ENCODE measurements around the gene BGN.

BGN gene

GRCh38 chrX:153494541-153495361, at the start of gene BGN:
TSS of gene BGN (plus strand) at chrX:153494980. CDS start at chrX:153504632, 9,652 bp downstream.
- no peaks in the 10 kb centered on the region for H3K27me3 ChIP-seq (ENCODE audit: low read depth, low read length)
- peak within 1 kb of the TSS; percentile 21 to 43 for H3K4me3 ChIP-seq (ENCODE audit: low read depth in 1 of 2, low read length in 2 of 2)
- H3K9me3 ChIP-seq (ENCODE audit: control insufficient read depth in 1 of 2, low read length in 2 of 2) = no peaks in the 10 kb centered on the region
- no peaks in the 10 kb centered on the region for H3K4me1 ChIP-seq (ENCODE audit: control insufficient read depth in 1 of 2, insufficient read depth in 2 of 2, low read length in 2 of 2)
- H3K36me3 ChIP-seq (ENCODE audit: control insufficient read depth in 1 of 2, insufficient read depth in 2 of 2, low read length in 2 of 2) = no peaks in the 10 kb centered on the region
- H3K27ac ChIP-seq (ENCODE audit: low read length) = no peak within 1 kb of the TSS

GRCh38 chrX:153445106-153445855, 49.5 kb upstream of the BGN start:
- Histone ChIP-seq H3K27ac (ENCODE audit: low read length) (no peak overlapping the region), H3K36me3 (ENCODE audit: control insufficient read depth in 1 of 2, insufficient read depth in 2 of 2, low read length in 2 of 2) (no peaks in the 10 kb centered on the region), H3K4me3 (ENCODE audit: low read depth in 1 of 2, low read length in 2 of 2) (no peak overlapping the region), H3K9me3 (ENCODE audit: control insufficient read depth in 1 of 2, low read length in 2 of 2) (no peaks in the 10 kb centered on the region), H3K4me1 (ENCODE audit: control insufficient read depth in 1 of 2, insufficient read depth in 2 of 2, low read length in 2 of 2) (no peaks in the 10 kb centered on the region), H3K27me3 (ENCODE audit: low read depth, low read length) (no peaks in the 10 kb centered on the region)

- no peaks in the 10 kb centered on the region for H3K4me1 ChIP-seq (ENCODE audit: control insufficient read depth in 1 of 2, insufficient read depth in 2 of 2, low read length in 2 of 2)
Observed at GRCh38 chrX:153445856-153446635, 48.7 kb upstream of the BGN start, which contains the start of gene TREX2. TSS of gene TREX2 (minus strand) at chrX:153446056. CDS start at chrX:153445430, 626 bp downstream.

GRCh38 chrX:153446636-153446936, 48.2 kb upstream of the BGN start:
- Histone ChIP-seq H3K4me3 (ENCODE audit: low read depth in 1 of 2, low read length in 2 of 2) (no peak overlapping the region), H3K9me3 (ENCODE audit: control insufficient read depth in 1 of 2, low read length in 2 of 2) (no peaks in the 10 kb centered on the region), H3K36me3 (ENCODE audit: control insufficient read depth in 1 of 2, insufficient read depth in 2 of 2, low read length in 2 of 2) (peaks cover 0 to 9% of the 10 kb centered on the region in 2 donors), H3K27ac (ENCODE audit: low read length) (no peak overlapping the region), H3K27me3 (ENCODE audit: low read depth, low read length) (no peaks in the 10 kb centered on the region), H3K4me1 (ENCODE audit: control insufficient read depth in 1 of 2, insufficient read depth in 2 of 2, low read length in 2 of 2) (no peaks in the 10 kb centered on the region)

More at GRCh38 chrX:153445856-153446635, 48.7 kb upstream of the BGN start, which contains the start of gene TREX2:
- Histone ChIP-seq H3K9me3 (ENCODE audit: control insufficient read depth in 1 of 2, low read length in 2 of 2) (no peaks in the 10 kb centered on the region), H3K27me3 (ENCODE audit: low read depth, low read length) (no peaks in the 10 kb centered on the region), H3K36me3 (ENCODE audit: control insufficient read depth in 1 of 2, insufficient read depth in 2 of 2, low read length in 2 of 2) (peaks cover 0 to 3% of the 10 kb centered on the region in 2 donors), H3K27ac (ENCODE audit: low read length) (no peak within 1 kb of the TSS), H3K4me3 (ENCODE audit: low read depth in 1 of 2, low read length in 2 of 2) (no peak within 1 kb of the TSS)

- H3K27ac ChIP-seq (ENCODE audit: low read length) = no peak overlapping the region
- no peak overlapping the region for H3K4me3 ChIP-seq (ENCODE audit: low read depth in 1 of 2, low read length in 2 of 2)
- no peaks in the 10 kb centered on the region for H3K9me3 ChIP-seq (ENCODE audit: control insufficient read depth in 1 of 2, low read length in 2 of 2)
- H3K36me3 ChIP-seq (ENCODE audit: control insufficient read depth in 1 of 2, insufficient read depth in 2 of 2, low read length in 2 of 2) = peaks cover 0 to 12% of the 10 kb centered on the region in 2 donors
- no peaks in the 10 kb centered on the region for H3K4me1 ChIP-seq (ENCODE audit: control insufficient read depth in 1 of 2, insufficient read depth in 2 of 2, low read length in 2 of 2)
- no peaks in the 10 kb centered on the region for H3K27me3 ChIP-seq (ENCODE audit: low read depth, low read length)
Observed at GRCh38 chrX:153446950-153447580, 47.7 kb upstream of the BGN start.

GRCh38 chrX:153447581-153447960, 47.2 kb upstream of the BGN start:
- Histone ChIP-seq H3K9me3 (ENCODE audit: control insufficient read depth in 1 of 2, low read length in 2 of 2) (no peaks in the 10 kb centered on the region), H3K27ac (ENCODE audit: low read length) (no peak overlapping the region), H3K36me3 (ENCODE audit: control insufficient read depth in 1 of 2, insufficient read depth in 2 of 2, low read length in 2 of 2) (peaks cover 0 to 12% of the 10 kb centered on the region in 2 donors), H3K4me3 (ENCODE audit: low read depth in 1 of 2, low read length in 2 of 2) (no peak overlapping the region), H3K4me1 (ENCODE audit: control insufficient read depth in 1 of 2, insufficient read depth in 2 of 2, low read length in 2 of 2) (no peaks in the 10 kb centered on the region), H3K27me3 (ENCODE audit: low read depth, low read length) (no peaks in the 10 kb centered on the region)

- H3K4me1 ChIP-seq (ENCODE audit: control insufficient read depth in 1 of 2, insufficient read depth in 2 of 2, low read length in 2 of 2) = no peaks in the 10 kb centered on the region
- no peaks in the 10 kb centered on the region for H3K27me3 ChIP-seq (ENCODE audit: low read depth, low read length)
- H3K9me3 ChIP-seq (ENCODE audit: control insufficient read depth in 1 of 2, low read length in 2 of 2) = no peaks in the 10 kb centered on the region
- H3K36me3 ChIP-seq (ENCODE audit: control insufficient read depth in 1 of 2, insufficient read depth in 2 of 2, low read length in 2 of 2) = peaks cover 0 to 12% of the 10 kb centered on the region in 2 donors
- no peak overlapping the region for H3K4me3 ChIP-seq (ENCODE audit: low read depth in 1 of 2, low read length in 2 of 2)
- H3K27ac ChIP-seq (ENCODE audit: low read length) = no peak overlapping the region
Observed at GRCh38 chrX:153448556-153449367, 46.0 kb upstream of the BGN start.

- H3K4me3 ChIP-seq (ENCODE audit: low read depth in 1 of 2, low read length in 2 of 2) = no peak overlapping the region
- no peaks in the 10 kb centered on the region for H3K27me3 ChIP-seq (ENCODE audit: low read depth, low read length)
- H3K4me1 ChIP-seq (ENCODE audit: control insufficient read depth in 1 of 2, insufficient read depth in 2 of 2, low read length in 2 of 2) = no peaks in the 10 kb centered on the region
- H3K27ac ChIP-seq (ENCODE audit: low read length) = no peak overlapping the region
- H3K9me3 ChIP-seq (ENCODE audit: control insufficient read depth in 1 of 2, low read length in 2 of 2) = no peaks in the 10 kb centered on the region
- peaks cover 0 to 12% of the 10 kb centered on the region in 2 donors for H3K36me3 ChIP-seq (ENCODE audit: control insufficient read depth in 1 of 2, insufficient read depth in 2 of 2, low read length in 2 of 2)
Observed at GRCh38 chrX:153449368-153450113, 45.2 kb upstream of the BGN start.

GRCh38 chrX:153450114-153450948, 44.4 kb upstream of the BGN start:
- H3K27ac ChIP-seq (ENCODE audit: low read length) = no peak overlapping the region
- H3K4me1 ChIP-seq (ENCODE audit: control insufficient read depth in 1 of 2, insufficient read depth in 2 of 2, low read length in 2 of 2) = no peaks in the 10 kb centered on the region
- peaks cover 0 to 20% of the 10 kb centered on the region in 2 donors for H3K36me3 ChIP-seq (ENCODE audit: control insufficient read depth in 1 of 2, insufficient read depth in 2 of 2, low read length in 2 of 2)
- no peaks in the 10 kb centered on the region for H3K27me3 ChIP-seq (ENCODE audit: low read depth, low read length)
- H3K9me3 ChIP-seq (ENCODE audit: control insufficient read depth in 1 of 2, low read length in 2 of 2) = no peaks in the 10 kb centered on the region
- no peak overlapping the region for H3K4me3 ChIP-seq (ENCODE audit: low read depth in 1 of 2, low read length in 2 of 2)

Measured in muscle layer of duodenum (tissue), 2 donors.